ENCODE data around the gene MOV10L1. TPM values are rescaled to one million over a fixed set of nuclear protein-coding genes. Genes with fewer than 3 reads are reported as not detected.

Gene MOV10L1
- total and polyA plus RNA-seq, 2 experiments from 2014 or later = 0.73 to 1.8 TPM

- no peak overlapping the region for H3K27ac ChIP-seq (ENCODE audit: low read depth)
- ATAC-seq = no peak
- Mint-ChIP-seq H3K27ac (no peak overlapping the region), H3K4me3 (no peak overlapping the region), H3K4me1 (peaks cover 5% of the 10 kb centered on the region), H3K36me3 (ENCODE audit: low read depth) (no peaks in the 10 kb centered on the region), H3K9me3 (no peaks in the 10 kb centered on the region), H3K27me3 (ENCODE audit: insufficient read depth, low read depth, poor library complexity) (peaks cover 17% of the 10 kb centered on the region)
- no peak overlapping the region for H3K4me3 ChIP-seq
- TF ChIP-seq POLR2AphosphoS5 (IDR thresholded peaks at IDR 0.05; ENCODE audit: low read depth) (no peak), CTCF (conservative IDR thresholded peaks at IDR 0.05; ENCODE audit: low read depth in 2 of 2) (no peak), JUNB (IDR thresholded peaks at IDR 0.05; ENCODE audit: unreplicated experiment) (no peak), CREB1 (CRISPR knock-in tag; IDR thresholded peaks at IDR 0.05; ENCODE audit: low read depth) (no peak), REST (IDR thresholded peaks at IDR 0.05; ENCODE audit: unreplicated experiment) (no peak), EZH2 (IDR thresholded peaks at IDR 0.05; ENCODE audit: low read depth, unreplicated experiment) (no peak), ZNF114 (CRISPR knock-in tag; IDR thresholded peaks at IDR 0.05) (no peak), STAT1 (IDR thresholded peaks at IDR 0.05; ENCODE audit: unreplicated experiment) (no peak), EZH2phosphoT487 (IDR thresholded peaks at IDR 0.05; ENCODE audit: unreplicated experiment) (no peak), NANOG (IDR thresholded peaks at IDR 0.05; ENCODE audit: borderline replicate concordance) (no peak), ETS1 (IDR thresholded peaks at IDR 0.05) (no peak), ZNF331 (CRISPR knock-in tag; IDR thresholded peaks at IDR 0.05; ENCODE audit: low read depth) (no peak), ZNF462 (CRISPR knock-in tag; IDR thresholded peaks at IDR 0.05) (no peak)
- H3K9me2 ChIP-seq (ENCODE audit: insufficient read depth) = no peaks in the 10 kb centered on the region
- DNase-seq (ENCODE audit: low spot score) = no peak
- no peaks in the 10 kb centered on the region for H3K36me3 ChIP-seq (ENCODE audit: insufficient read depth)
- no peaks in the 10 kb centered on the region for H3F3A ChIP-seq (replicated peaks; ENCODE audit: low read depth)
- no peak overlapping the region for H3K4me2 ChIP-seq
- 0 out of 2 replicates have a peak, but pooled peaks cover 7% of the 10 kb centered on the region for H3K4me1 ChIP-seq (ENCODE audit: insufficient read depth)
- no peaks in the 10 kb centered on the region for H3K79me2 ChIP-seq (replicated peaks; ENCODE audit: insufficient read depth)
- H3K27me3 ChIP-seq (ENCODE audit: insufficient read depth) = peaks cover 12% of the 10 kb centered on the region
- no peaks in the 10 kb centered on the region for H4K20me1 ChIP-seq (replicated peaks; ENCODE audit: insufficient read depth)
- no peak overlapping the region for H2AFZ ChIP-seq
Measured at GRCh38 chr22:50173983-50174355, 84.2 kb downstream of the MOV10L1 start.

Measured in GM23338 (cell line).